HG03378 (cell line): ENCODE measurements around the gene SLC34A3.
A peak's percentile ranks its signal among the peaks of the same experiment; 100 is the strongest.

Experiments used
- ATAC-seq: cut with Tn5 transposase; IDR thresholded peaks from one replicate; pipeline ENCODE4 v1.9.1; 2021; ENCODE audit warnings: mild to moderate bottlenecking, moderate library complexity; ENCODE audit not compliant: unreplicated experiment

SLC34A3 gene

DNA sequence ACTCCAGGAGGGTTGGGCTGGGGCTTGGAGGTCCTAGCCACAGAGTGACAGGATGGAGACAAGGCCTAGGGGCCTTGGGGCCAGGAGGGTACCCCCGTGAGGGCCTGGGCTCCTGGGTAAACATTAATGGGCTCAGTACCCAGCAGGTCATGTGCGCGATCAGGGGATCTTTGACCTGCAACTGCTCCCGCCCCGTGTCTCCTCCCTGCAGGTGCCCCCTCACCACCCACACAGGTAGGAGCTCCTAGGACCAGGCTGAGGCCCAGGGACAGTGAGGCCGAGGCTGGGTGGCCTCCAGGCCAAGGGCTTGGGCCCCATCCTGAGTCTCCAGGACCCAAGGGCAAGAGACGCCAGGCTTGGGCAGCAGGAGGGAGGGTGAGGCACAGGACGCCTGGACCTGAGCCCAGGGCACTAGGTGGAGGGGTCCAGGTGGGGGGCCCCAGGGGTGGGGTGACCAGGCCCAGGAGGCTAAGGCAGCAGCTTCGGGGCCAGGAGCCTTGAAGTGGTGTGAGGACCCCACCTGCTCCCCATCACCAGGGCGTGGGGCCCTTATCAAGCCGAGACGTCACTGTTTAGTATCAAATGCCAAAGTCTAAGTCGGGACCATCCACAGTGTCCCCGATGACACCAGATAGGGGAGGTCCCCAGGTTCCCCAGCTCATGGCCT lies at the start of gene SLC34A3:
SLC34A3 (plus strand) TSS at position 197 of the 667 bp plus-strand sequence. CDS start 802 bp downstream, outside the sequence.
- ATAC-seq, result no peak

DNA sequence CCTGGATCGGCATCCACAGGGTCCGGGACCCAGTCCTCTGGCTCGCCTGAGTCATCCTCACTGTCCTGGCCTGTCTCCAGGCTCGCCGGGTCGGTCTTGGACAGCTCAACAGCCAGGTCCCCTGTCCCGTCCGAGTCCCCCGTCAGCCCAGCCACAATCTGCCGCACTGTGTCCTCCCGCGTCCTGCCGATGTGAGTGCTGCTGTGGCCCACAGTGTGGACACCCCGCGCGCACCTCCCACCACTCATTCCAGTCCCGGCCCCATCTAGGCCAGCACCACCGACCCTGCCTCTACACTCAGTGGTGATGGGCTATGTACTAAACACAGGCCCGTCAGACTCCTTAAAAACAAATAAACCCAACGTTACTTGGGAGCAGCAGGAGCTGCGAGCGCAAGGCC lies 49.0 kb upstream of the SLC34A3 start:
- no peak for ATAC-seq

DNA sequence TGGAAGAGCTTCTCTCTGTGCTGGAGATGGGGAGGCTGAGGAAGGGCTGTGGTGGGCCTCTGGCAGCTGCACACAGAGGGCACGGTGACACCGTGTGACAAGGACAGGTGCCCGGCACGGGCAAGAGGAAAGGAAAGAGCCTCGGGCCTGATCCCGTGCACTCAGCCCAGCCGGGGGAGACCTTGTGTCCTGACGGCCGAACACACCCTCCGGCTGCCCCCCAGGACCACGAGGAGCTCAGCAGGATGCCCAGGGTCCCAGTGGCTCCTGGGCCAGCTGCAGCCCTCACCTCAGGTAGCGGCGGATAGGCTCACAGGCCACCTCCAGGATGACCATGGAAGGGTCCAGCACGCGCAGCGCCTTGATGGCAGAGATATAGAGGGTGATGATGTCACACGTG lies 47.9 kb upstream of the SLC34A3 start:
- ATAC-seq, result no peak

DNA sequence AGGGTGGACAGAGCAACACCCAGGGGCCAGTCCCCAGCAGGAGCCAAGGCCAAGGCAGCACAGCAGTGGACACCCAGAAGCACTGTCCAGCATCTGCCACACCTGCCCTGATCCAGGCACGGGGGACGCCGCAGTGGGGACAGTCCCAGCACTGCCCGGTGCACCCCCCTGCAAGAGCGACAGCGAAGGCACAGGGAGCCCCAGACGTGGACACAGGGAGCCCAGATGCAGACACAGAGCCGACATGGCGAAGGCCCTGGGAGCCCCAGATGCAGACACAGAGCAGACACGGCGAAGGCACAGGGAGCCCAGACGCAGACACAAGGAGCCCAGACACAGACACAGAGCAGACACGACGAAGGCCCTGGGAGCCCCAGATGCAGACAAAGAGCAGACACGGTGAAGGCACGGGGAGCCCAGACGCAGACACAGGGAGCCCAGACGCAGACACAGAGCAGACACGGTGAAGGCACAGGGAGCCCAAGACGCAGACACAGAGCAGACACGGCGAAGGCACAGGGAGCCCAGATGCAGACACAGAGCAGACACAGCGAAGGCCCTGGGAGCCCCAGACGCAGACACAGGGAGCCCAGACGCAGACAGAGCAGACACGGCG lies 46.6 kb upstream of the SLC34A3 start:
- ATAC-seq, result no peak

DNA sequence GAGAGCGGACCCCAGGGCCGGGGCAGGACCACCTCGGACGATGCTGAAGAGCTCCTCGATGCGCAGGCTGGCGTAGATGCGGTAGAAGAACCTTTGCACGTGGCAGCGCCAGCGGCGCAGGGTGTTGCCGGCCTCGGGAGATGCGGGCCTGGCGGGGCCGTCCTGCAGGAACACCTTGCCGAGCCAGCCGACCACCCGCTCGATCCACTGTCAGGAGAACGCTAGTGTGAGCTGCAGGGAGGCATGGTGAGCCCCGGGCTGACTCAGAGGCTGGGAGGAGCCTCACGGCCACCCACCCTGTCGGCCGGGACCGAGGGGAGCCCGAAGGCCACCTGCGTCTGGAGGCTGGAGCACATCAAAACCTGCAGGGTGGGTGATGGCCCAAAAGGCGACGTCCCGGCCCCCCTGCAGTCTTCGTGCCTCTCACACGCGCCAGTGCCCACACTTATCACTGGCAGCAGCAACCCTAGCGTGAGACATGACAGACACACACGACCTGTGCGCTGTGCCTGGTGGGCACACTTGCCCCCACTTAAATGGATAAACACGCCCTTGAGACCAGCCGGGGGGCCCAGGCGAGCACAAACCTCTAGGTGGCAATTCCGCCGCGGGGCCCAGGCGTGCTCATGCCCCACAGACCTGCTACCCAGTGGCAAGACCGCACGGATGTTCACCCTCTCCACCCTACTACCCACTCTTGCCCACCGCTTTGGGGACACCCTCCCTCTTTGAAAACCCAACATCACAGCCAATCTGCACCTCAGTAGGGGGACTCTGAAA lies 45.6 kb upstream of the SLC34A3 start:
- no peak for ATAC-seq

DNA sequence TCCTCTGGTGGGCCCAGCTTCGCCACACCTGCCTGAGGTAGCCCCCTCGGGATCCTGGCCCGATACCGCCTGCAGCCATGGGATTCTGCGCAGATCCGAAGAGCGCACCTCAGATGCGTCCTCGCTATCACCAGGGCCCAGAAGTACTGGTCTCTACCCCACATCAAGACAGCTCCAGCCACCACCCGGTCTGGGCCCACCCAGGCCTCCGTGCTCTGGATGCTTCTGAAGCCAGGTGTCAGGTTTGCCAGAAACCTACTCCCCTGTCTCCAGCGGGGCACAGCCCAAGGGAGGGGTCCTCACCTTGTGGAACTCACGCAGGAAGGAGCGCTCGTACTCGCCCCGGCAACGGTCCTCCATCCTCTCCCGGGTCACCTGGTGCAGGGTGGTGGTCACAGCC lies 44.8 kb upstream of the SLC34A3 start:
- no peak for ATAC-seq

DNA sequence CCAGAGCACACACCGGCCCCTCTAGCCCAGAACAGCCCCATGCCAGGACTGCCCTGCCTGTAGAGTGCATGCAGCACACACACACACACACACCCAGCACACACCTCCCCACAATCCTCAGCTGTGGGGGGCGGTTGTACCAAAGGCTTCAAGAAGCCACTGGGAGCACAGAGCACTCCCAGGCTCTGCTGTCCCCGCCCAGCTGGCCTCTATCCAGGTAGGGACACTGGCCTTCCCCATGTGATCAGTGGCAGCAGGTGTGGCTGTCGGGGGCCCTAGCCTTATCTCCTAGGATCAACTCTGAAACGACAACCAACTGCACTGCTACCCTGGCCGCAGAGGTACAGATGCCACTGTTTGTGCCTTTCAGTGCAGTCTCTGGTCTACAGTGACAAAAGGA lies 44.3 kb upstream of the SLC34A3 start:
- no peak for ATAC-seq

DNA sequence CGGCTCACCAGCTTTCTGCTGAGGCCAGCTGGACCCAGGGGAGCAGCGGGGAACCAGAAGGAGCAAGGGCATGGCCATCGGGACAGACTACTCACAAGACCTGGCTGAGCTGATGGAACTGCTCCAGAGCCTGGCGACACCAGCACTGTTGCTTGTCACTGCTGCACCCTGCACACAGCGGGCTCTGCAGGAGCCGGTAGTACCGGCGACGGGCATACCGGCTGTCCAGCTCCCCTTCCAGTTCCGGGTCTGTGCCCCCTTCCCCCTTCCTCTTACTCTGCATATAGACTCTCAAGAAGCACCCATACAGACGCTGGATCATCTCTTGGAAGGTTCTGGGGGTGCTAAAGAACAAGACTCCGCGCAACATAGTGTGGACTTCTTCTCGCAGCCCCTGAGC lies 43.3 kb upstream of the SLC34A3 start:
- no peak for ATAC-seq

DNA sequence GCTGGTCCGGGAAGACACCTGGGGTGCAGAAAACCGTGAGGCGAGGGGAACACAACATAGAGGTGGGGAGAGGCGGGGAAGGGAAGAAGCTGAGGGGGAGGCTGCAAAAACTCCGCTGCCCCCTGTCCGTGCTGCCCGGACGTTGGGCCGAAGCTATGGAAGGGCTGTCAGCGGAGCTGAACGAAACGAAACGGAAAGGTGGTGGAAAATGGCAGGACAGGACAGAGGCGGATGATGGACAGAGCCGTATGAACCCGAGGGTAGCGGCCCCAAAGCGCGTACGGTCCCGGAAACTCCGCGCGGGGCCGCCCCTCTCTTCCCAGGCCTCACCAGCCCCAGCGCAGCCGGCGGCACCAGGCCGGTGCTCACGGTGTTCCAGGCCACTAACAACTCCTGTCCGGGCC lies 42.6 kb upstream of the SLC34A3 start:
- no peak for ATAC-seq

DNA sequence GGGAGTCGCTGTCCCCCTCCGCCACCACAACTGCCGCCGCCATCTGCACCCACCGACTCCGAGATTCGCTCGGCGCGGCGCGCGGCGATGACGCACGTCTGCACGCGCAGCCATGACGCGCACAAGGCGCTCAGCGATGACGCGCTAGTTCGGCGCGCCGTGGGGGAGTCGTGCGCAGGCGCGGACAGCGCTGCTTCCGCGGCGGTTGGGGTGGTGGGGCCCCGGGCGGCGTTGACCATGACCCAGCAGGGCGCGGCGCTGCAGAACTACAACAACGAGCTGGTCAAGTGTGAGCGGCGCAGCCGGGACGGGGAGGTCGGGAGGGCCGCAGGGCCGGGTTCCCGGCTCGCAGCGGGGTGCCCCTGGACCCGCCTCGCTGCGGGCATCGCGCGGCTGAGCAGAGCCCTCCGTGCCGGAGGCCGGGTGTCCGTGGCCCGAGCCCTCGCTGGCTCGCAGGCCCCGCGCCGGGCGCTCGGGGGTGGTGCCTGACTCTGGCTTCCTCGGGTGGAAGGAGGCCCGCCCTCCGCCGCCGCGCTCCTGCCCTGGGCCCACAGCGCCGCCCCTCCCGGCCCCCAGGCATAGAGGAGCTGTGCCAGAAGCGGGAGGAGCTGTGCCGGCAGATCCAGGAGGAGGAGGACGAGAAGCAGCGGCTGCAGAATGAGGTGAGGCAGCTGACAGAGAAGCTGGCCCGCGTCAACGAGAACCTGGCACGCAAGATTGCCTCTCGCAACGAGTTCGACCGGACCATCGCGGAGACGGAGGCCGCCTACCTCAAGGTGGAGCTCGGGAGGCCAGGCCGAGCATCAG lies 42.0 kb upstream of the SLC34A3 start, which contains the start of the genes ANAPC2 and SSNA1:
ANAPC2 (minus strand) TSS at position 71 of the 807 bp plus-strand sequence; CDS start at position 43, 28 bp downstream.
SSNA1 (plus strand) TSS at position 187 of the 807 bp plus-strand sequence; CDS start at position 238, 51 bp downstream.
- peak; percentile 74 for ATAC-seq

DNA sequence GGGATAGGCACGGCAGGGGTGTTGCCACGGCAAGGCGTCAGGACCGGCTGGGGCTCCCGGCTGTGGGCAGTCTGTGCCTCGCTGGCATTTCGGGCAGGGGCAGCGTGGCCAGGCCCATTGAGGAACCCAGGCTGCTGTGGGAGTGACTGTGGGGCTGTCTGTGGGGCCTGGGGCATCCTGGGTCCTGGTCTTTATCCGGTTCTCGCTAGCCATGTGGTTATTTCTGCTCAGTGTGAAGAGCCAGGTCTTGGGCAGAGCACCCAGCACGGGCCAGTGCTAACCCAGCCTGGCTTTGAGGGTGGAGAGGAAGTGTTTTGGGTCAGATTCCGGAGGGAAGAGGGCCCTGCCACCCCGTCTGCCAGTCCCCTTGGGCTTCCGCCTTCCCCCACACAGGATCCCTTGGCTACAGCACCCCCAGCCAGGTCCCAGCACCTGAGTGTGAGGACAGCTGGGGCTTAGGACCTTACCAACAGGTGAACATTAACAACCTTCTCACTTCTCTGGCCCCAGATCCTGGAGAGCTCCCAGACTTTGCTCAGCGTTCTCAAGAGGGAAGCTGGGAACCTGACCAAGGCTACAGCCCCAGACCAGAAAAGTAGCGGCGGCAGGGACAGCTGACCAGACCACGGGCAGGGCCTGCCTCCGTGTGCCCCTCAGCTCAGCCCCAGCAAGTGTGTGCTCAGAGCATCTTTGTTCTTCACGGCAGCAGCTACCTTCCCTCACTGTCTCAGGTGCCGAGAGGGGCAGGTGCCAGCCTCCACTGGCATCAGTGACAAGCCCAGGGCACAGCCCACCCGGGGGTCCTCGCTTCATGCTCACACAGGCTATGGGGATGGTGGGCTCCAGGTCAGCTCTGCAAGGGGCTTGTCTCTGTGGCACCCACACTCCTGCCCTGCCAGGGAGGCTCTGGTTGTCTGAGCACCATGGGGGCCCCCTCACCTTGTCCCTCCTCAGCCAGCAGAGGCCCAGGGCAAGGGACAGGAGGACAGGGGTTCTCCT lies 41.1 kb upstream of the SLC34A3 start:
- no peak for ATAC-seq

DNA sequence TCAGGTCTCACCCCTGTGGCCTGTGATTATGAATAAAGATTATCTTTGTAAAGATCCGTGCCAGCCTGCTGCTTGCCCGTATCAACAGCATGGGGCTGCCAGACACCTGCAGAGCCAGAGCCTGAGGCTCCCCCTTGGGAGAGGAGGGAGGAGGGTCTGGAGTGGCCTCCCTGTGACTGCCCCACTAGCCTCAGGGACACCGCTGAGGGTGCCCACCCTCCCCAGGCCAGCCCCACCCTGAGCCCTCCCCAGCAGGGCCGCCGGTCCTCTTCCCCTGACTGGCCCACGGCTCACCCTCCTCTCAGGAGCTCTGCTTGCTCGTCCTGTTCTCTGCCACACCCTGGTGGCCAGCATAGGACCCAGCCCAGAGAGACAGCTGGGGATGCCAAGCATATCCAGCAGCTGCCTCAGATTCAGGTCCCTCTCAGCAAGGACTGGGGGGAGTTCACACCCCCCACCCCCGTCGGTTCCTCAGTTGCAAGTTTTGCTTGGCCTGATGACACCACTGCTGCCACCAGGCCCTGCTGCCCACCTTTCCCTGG lies 40.3 kb upstream of the SLC34A3 start:
- no peak for ATAC-seq

DNA sequence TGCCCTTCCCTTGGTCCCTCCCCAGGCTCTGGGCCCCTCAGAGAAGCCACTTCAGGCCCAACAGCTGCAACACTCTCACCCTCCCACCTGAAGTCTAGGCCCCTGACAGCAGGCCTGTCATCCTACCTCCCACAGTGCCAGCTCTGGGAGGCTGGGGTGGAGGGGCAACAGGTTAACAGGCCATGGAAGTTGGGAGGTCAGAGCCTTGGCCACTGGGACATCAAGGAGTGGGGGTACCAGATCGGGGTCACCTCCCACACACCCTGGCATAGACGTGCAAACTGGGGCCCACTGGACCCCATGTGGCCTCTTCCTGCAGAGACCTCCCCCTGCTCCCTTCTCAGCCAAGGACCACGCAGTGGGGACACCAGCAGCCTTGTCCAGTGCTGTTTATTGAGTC lies 39.5 kb upstream of the SLC34A3 start:
- ATAC-seq, result no peak

DNA sequence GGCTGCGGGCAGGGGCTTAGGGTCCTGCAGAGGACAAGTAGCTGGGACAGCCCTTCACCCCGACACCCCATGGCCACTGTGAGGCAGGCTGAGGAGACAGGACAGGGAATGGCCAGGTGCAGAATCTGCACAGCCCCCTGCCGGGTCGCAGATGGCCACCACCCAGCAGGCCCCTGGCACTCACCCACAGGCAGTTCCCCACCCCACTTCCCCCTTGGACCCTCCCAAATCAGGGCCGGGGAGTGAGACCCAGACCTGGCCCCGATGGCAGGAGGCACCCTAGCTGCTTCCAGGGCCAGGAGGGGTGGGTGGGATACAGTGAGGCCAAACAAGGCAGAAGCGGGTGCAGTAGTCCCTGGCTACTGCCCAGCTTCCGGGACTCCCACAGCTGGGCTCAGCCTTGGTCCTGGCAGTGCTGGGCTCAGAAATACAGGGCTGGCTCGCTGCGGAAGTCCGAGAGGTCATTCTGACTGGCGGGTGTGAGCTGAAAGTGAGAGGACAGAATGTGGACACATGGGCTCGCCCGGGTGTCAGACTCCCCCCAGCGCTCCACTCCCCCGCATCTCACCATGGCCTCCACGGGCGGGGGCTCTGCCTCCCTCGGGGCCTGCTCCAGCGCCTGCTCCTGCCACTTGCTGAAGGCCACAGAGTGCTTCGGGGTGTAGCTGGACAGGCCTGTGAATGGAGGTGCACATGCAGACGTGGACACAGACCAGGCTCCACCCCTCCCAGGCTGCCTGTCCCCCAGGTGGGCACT lies 38.8 kb upstream of the SLC34A3 start:
- no peak for ATAC-seq

DNA sequence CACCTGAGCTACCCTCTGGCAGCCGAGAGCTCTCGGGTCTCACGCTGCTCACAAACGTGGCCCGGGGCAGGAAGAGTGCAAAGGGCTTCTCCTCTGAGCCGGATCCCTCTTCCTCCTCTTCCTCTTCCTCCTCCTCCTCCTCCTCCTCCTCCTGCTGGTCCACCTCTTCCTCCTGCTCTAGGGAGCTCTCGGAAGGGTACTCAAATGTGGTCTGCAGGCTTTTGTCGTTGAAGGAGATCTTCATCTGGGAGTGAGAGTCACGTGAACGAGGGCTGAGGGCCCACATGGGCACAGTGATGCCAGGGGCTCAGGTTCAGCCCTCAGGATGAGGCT lies 38.3 kb upstream of the SLC34A3 start:
- ATAC-seq, result no peak

DNA sequence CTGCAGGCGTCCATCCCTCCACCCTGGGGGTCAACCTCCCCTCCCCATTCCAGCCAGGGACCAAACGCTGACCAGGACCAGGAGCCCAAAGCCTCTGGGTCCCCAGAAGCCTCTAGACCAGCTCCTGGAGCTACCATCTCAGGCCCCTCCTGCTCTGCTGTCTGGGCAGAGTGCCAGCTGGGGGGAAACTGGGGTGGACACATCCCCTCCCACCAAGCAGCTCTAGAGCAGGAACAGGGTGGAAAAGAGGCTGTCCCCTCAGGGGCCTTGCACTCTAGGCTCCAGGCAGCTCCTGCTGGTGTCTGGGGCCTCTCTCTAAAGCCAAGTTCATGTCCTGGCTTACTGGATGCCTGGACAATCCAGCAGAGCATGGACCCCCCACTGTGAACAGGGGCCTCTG lies 37.8 kb upstream of the SLC34A3 start:
- no peak for ATAC-seq

DNA sequence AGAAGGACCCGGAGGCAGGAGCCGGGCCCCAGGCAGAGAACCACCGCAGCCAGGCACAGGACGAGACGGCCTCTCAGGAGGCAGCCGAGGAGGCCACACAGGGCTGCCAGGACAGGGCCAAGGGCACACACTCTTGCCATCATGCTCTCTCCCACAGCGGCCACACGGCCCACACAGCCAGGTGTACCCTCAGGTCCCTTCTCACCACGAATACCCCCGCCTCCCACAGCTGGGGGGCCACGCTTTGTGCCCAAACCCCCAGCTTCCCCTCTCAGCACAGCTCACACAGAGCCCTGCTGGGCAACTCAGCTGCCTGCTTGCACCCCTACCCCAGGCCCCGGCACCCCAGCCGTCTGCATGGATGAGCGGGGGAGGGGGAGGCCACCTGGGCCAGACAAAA lies 36.9 kb upstream of the SLC34A3 start:
- ATAC-seq, result no peak

DNA sequence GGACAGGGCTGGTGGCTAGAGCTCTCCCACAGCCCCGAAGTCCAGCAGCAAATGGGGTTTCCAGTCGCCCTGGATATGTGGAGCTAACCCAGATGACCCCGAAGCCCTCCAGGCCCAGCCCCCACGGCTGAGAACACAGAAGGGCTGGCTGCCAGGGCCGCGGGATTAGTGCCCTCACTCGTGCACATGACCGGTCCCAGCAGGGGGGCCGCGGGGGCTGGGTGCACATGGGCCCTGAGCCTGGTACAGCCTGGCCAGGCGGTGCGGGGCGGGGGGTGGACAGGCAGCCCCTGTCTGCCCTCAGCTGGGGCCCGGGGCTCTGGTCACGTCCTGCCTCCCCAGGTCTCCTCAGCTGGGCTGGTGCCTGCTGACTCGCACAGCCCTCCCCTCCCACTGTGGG lies 36.3 kb upstream of the SLC34A3 start:
- no peak for ATAC-seq

DNA sequence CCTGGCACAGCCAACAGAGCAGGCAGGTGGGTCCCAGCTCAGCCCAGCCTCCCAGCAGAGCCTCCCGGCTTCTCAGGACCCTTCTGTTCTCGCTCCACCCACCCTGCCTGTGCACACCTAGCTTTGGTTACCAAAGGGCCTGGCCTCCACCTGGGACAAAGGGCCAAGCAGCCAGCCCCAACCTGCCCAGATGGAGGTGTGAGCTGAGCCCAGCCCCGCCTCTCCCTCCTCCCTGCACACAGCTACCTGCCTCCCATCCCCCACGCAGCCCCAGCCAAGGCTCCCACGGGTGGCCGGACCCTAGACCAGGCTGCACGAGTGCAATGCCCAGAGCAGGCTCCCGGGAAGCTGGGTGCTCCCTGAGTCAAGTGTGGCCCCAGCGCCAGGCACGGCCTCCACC lies 35.8 kb upstream of the SLC34A3 start:
- ATAC-seq, result no peak
